Stimulated activated CD8-positive, alpha-beta memory T cell treated with anti-CD3 and anti-CD28 coated beads, Interleukin-7, amount 100 ng/mL, for 48 hours (primary cell): ENCODE measurements around the gene LRSAM1.
A peak's percentile ranks its signal among the peaks of the same experiment; 100 is the strongest.

ENCODE experiments used
- DNase-seq, 2 donors: peaks; one replicate each; pipeline ENCODE4 v3.0.0-alpha.2; 2020; ENCODE audit warnings: low read depth in 1 of 2; ENCODE audit errors: extremely low read depth in 1 of 2

LRSAM1 gene

DNA sequence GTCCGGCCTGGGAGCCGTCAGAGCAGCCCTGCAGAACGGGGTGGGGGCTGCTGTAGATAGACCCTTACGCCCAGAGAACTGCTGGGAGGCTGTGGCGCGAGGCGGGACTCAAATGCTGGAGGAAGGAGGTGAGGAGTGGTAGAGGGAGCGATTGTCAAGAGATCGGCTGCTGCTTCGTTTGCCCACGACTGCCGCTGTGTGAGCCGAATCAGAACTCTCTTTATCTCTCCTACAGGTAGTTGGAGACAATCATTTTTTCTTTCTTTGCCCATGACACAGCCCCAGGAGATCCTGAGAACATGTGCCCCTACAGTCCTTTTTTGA lies 26.7 kb upstream of the LRSAM1 start:
- DNase-seq = no peak

DNA sequence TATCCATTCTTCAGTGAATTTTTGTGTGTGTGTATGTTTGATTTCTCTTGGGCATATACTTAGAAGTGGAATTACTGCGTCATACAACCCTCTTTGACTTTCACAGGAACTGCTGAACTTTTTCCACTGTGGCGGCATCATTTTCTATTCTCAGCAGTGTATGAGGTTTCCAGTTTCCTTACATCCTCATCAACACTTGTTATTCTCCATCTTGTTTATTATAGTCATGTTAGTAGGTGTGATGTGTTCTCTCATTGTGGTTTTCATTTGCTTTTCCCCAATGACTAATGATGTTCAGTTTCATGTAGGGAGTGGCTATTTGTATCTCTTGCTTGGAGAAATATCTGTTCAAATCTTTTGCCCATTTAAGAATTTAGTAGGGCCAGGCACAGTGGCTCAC lies 24.6 kb upstream of the LRSAM1 start:
- DNase-seq = no peak

DNA sequence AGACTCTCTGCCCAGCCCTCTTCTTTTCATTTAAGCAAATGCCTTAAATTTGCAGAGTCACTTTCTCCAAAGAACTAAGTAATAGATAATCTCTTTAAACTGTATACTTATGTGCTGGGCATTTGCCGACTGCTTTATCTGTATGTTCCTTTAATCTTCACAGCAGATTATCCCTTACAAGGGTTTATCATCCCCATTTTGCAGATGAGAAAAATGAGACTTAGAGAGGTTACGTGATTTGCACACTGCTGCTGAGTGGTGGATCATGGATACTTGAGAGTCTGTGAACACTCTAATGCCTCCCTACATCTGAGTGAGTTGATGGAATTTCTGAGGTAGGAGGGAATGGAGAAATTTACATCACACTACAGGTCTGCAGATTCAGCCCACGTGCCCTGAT lies 23.0 kb upstream of the LRSAM1 start:
- DNase-seq = no peak

DNA sequence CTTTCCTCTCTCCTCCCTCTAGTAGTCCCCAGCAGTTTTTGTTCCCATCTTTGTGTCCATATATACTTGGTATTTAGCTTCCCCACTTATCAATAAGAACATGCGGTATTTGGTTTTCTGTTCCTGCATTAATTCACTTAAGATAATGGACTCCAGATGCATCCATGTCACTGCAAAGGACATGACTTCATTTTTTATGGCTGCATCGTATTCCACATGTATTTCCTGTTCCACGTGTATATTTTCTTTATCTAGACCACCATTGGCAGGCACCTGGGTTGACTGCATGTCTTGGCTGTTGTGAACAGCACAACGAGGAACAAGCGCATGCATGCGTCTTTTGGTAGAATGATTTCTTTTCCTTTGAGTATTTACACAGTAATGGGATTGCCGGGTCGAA lies 20.9 kb upstream of the LRSAM1 start:
- DNase-seq = no peak

DNA sequence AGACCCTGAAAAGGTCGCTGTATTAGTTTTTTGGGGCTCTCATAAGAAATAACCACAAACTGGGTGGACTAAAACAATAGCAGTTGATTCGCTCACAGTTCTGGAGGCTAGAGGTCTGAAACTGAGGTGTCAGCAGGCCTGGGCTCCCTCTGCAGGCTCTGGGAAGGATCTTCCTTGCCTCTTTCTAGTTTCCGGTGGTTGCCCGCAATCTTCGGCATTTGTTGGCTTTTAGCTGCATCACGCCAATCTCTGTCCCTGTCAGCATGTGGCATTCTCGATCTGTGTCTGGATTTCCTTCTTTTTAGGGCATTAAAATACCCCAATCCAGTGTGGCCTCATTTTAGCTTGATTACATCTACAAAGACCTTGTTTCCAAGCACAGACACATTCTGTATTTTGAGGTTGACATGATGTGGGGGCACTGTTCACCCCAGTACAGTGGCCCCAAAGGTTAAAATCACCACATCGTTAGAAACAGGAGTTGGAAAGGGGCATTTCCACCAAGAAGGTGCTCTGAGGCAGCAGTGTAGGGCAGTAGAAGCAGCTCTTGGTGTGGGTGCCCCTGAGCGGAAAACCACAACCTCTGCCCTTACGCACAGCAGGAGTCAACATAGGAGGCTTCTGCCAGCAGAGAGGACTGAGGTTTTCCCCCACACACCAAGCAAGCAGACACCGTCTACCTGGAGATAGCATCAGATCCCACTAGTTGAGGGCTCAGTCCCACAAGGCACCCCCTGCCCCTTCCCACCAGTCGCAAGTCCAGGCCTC lies 13.6 kb upstream of the LRSAM1 start:
- no peak for DNase-seq

DNA sequence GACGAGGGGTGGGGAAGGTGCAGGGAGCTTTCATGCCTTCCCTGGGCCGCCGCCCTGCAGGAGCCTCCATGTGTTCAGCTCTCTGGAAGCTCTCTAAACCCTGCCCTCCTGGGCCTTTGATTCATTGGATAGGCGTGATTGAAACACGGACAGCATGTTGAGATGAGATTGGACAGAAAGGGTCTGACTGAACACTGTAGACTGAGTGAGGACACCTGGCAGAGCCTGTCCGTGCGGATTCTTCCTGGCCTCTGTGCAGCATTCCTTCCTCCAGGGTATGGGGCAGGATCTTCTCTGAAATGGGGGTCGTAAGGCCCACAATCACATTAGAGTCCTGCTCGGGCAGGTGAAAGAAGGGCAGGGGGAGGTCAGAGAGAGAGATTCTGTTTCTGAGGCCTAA lies 12.9 kb upstream of the LRSAM1 start:
- DNase-seq = no peak

DNA sequence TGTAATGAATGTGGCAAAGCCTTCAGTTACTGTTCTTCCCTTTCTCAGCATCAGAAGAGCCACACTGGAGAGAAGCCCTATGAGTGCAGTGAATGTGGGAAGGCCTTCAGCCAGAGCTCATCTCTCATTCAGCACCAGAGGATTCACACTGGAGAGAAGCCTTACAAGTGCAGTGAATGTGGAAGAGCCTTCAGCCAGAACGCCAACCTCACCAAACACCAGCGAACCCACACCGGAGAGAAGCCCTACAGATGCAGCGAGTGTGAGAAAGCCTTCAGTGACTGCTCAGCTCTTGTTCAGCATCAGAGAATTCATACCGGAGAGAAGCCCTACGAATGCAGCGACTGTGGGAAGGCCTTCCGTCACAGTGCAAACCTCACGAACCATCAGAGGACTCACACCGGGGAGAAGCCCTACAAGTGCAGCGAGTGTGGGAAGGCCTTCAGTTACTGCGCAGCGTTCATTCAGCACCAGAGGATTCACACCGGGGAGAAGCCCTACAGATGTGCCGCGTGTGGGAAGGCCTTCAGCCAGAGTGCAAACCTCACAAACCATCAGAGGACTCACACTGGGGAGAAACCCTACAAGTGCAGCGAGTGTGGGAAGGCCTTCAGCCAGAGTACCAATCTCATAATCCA lies 6.9 kb upstream of the LRSAM1 start:
- DNase-seq = no peak

DNA sequence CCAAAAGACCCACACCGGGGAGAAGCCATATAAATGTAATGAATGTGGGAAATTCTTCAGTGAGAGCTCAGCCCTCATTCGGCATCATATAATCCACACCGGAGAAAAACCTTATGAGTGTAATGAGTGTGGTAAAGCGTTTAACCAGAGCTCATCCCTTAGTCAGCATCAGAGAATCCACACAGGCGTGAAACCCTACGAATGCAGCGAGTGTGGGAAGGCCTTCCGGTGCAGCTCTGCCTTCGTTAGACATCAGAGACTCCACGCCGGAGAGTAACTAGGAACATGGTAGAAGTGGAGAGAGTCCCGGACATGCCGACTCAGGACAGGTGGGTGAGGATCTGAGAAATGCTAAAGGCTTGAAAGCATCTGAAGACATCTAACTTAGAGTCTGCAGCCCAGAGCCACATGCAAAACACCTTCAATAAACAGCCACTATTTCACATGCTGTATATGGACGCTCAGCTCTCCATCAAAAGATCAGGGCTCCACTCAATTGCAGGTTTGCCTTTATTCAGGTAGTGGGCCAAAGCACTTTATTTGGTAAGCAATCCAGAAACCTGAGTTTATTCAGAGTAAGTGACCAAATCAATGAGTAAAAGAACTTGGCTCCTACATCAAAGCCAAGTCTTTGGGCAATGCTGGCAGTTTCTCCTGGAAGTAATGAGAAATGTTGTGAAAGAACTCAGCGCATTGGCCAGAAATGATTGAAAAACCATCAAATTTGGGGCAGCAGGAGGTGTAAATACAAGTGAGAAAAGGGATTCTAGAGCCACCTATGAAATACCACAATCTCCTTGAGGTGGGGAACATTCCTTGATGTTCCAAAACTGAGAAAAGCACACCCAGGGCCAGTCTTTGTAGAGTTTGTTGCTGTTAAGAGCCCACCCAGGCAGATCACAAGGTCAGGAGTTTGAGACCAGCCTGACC lies 6.1 kb upstream of the LRSAM1 start:
- no peak for DNase-seq

DNA sequence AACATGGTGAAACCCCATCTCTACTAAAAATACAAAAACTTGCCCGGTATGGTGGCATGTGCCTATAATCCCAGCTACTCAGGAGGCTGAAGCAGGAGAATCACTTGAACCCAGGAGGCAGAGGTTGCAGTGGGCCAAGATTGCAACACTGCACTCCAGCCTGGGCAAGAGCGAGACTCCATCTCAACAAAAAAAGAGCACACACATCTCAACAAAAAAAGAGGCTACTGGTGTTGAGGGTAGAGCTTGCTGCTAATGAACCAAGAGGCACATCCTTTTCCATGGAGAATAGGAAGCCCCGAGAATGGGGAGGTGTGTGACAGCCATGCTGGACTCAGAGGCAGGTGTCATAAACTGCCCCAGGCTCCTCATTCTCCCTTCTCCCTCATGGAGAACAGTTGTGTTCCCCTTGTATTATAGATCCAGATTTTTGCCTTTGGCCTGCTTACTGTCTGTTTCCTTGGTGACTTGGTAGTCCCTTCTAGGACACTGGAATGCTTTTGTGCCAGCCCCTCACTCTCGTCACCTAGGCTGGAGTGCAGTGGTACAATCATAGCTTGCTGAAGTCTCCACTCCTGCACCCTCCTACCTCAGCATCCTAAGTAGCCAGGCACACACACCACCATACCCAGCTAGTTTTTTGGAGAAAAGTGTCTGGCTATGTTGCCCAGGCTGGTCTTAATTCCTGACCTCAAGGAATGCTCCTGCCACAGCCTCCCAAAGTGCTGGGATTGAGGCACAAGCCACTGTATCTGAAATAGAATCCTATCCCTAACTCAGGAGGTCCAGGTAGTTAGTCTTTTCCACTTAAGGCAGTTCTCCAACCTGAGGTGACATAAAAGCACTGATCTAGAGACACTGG lies 5.2 kb upstream of the LRSAM1 start:
- no peak for DNase-seq

DNA sequence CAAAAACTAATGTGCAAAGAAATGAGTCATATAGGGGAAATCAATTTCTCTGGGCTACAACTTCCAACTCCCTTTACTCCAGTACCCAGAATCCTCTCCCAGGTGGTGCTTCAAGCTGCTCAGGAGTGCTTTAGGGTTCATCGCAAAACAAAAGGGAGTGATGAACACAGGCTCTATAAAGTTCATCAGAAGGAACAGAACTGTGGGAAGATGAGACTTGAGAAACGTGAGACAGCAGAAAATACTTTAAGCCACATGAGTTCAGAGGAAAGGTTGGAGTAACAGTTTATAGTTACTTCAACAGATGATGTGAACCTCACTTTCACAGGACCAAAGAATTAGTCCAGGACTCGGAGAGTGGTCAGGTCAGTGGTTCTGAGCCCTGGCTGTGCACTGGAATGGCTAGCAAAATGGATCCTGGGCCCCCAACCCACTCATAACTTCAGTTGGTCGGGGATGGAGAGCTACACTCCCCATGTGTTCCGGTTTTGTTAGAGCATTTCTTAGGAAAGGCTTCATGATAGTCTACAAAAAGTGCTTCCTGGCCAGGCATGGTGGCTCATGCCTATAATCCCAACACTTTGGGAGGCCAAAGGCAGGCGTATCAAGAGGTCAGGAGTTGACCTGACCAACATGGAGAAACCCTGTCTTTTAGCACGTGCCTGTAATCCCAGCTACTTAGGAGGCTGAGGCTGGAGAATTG lies 4.4 kb upstream of the LRSAM1 start:
- DNase-seq = no peak

DNA sequence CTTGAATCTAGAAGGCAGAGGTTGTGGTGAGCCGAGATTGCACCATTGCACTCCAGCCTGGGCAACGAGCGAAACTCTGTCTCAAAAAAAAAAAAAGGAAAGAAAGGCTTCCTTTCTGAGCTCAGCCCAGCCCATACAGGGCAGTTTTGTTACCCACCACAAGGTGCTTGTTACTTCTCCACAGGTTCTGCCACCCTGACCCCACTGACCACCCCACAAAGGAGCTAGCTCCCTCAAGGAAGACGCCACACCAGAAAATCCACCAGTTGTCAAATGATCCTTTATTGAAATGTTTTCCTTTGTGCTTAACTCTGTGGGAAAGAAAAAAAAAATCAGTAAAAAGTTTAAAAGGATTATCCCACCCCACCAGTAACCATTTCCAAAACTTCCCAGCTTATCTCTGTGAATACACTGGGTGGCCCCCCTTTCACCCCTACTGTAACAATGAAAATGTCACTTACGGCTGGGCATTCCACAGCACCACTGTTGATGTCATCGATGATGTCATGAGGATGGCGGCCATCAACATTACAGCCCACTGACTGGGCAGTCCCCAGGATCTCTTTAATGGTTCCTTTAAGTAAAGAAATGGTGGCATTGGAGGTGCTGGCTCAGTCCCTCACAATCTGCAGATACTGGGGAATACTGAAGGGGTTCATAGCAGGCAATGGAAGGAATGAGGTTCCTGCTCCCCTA lies 3.7 kb upstream of the LRSAM1 start:
- DNase-seq = no peak

DNA sequence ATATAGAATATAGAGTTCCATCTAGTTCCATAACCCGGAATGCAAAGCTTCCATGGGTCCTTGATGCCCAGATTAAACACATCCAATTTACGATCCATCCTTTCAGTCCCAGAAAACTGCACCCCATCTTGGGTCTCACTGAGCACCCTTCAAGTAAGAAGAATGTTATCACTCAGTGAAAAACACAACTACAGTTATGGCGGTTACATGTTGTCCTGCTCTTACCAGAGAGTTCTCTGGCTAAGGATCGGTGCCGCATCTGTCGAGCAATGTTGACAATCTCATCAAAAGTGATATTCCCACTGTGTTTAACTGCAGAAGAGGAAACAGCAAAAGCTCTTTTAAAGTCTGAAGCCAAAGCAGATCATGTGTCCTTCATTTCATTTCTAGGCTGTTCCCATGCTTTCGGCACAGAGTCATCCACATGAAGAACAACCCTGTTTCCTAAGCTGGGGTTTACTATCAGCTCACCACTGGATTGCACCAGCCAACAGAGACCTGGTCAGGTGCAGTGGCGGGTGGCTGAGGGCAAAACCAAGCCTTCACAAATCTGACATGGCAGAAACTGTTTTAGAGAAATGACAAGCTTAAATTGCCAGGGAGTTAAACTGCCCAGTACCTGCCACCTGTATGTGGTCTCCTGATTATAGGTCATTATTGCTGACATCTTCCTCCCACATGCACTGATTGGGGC lies 3.1 kb upstream of the LRSAM1 start:
- DNase-seq = no peak

DNA sequence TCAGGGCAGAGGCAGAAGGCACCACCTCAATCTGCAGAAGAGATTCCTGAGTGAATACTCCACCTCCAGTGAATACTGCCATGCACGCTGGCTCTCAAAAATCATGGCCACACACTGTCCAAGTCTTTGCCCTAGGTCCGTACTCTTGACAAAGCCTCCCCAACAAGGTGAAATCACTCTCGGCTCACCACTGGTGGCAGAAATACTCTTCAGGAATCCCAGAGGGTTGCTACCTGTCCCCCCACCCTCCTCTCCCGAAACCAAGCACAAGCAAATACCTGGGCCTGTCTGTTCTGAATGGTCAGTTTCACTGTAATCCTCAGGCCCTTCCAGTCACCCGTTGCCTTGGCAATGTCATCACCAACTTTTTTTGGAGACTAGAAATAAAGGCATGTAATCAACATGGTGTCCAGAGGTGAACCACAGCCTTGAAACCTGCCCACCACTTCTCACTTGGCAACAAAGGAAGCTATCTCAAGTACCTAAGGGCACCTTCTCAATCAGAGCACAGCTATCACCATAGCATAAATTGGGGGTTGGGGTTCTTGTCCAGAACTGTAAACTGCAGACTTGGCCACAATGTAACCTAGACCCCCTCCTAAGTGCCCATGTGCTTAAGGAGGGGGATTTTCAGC lies 1.9 kb upstream of the LRSAM1 start:
- DNase-seq = no peak

DNA sequence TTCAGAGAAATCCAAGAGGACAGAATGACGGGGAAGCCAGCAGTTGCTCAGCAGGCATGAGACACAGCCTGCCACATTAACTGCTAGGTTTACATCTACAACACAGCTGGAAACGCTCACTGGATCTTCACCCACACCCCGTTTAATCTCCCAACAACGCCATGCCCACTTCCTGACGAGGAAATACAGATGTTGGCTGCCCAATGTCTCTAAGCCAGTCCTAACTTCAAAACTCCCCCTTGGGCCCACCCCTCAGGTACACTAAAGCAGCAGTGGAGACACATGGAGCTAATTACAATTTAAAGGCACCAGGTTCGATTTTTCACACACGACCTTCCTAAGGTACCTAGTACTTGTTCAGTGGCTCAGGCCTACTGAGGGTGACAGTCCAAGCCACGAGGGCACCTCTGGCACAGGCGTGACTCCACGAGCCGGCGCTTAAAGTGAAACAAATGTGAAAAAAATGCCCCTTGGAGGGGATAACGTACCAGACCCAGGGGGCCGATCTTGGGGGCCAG lies 1.0 kb upstream of the LRSAM1 start:
- DNase-seq = no peak

DNA sequence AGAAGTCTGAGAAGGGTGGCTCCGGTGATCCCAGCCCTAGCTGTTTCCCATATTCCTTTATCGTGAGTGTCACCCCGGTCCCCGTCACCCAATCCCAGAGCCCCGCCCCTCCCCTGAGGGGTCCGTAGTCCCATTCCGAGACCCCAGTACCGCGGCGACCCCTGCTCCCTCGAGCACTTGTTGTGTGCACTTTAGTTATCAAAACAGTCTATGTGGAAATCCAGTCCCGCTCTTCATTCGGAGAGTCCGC lies 223 bp downstream of the LRSAM1 start:
- no peak for DNase-seq

DNA sequence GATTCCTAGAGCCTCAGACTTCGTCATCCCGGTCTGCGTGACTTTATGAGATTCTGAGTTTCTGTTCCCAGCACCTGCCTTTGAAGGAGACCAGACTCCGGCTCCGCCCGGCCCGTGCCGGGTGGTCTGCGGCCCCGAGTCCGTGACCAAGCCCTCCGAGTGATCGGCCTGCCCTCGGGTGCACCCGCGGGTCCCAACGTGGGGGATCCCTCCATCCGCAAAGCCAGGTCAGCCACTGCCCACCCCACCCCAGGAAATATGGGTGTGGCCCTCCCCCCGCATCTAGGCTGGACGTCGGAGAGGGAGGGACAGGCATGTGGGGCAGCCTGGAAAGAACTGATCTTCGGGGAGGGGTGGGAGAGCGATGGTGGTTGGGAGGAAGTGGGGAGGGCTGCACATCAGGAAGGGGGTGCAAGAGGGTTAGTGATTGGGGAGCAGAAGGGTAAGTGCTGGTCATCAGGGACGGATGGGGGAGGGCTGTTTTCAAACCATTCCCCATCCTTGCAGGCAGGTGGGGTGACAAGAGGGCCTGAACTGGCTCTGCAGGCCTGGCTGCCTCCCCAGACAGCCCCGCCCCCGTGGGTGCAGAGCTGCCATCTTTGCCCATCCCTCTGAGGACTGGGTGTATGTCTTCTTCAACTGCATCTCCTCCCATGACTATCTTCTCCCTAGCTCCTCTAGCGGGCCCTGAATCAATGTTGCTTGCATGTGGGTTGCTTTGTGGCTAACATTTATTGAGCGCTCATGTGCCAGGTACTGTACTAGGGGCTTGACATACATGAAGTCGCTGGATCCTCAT lies 747 bp downstream of the LRSAM1 start:
- DNase-seq = peak in 1 of 2 donors; percentile 45

DNA sequence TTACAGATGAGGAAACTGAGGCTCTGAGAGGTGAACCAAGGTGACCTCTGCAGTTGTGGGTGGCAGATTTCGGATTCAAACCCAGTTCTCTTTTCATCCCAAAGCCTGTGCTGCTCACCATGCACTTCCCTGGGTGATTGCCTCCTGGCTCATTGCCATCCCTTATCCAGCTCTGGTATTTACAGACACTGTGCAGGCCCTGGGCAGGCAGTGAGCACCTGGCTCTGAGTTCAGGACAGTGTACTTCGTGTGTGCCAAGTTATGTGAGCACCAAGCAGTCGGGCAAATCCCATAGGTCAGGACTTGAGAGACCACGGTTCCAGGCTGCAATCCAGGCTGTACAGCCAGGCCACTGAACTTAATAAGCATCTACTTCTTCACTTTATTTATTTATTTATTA lies 1.4 kb downstream of the LRSAM1 start:
- DNase-seq = no peak
